GM12878 (cell line): Measurements from ENCODE around the gene PLEKHG1. TPM values are rescaled to one million over a fixed set of nuclear protein-coding genes. Genes with fewer than 3 reads are reported as not detected.

Source experiments
- ATAC-seq: fragments of 200-7000 bp; cut with Tn5 transposase; 3 replicates; pipeline ENCODE4 v1.9.1; 2020; ENCODE audit warnings: mild to moderate bottlenecking, moderate library complexity
- BruUV-seq: library from RNA; stranded (reverse); fragments of 400-500 nt; replicated peaks from 2 replicates; lab custom pipeline; 2021; lab: Mats Ljungman, UMichigan
- CTCF ChIA-PET: fragments of 300-600 bp; sonication (Branson Sonifier 250); formaldehyde crosslinking; extraction: SDS; loops from one replicate; lab custom pipeline; 2021; ENCODE audit warnings: inconsistent platforms; lab: Yijun Ruan, JAX
- POLR2A ChIA-PET: fragments of 350-600 bp; formaldehyde crosslinking; extraction: SDS; loops from one replicate; lab custom pipeline; 2021; ENCODE audit warnings: inconsistent platforms; lab: Charles Lee
- RAD21 ChIA-PET: fragments of 300-600 bp; sonication (Branson Sonifier 250); formaldehyde crosslinking; loops from one replicate; lab custom pipeline; 2023; ENCODE audit warnings: antibody characterized with exemption; ENCODE audit not compliant: unreplicated experiment; lab: Charles Lee
- SMC1A ChIA-PET: fragments of 300-600 bp; sonication (Branson Sonifier 250); formaldehyde crosslinking; loops from one replicate; lab custom pipeline; 2023; ENCODE audit not compliant: unreplicated experiment, uncharacterized antibody; lab: Charles Lee
- DNase-seq: peaks from one replicate; pipeline ENCODE4 v3.0.0-alpha.2; 2011; ENCODE audit warnings: low read depth, low spot score
- FAIRE-seq: peaks from 3 replicates; lab custom pipeline; 2011; peaks lifted over from hg19 to GRCh38; lab: Jason Lieb, UNC
- H2AFZ ChIP-seq: 2 replicates; pipeline ENCODE4 v1.6.0; 2011; ENCODE audit warnings: low read depth, low read length, control low read depth; ENCODE audit not compliant: control insufficient read depth
- H3K27ac ChIP-seq: 2 replicates; pipeline ENCODE4 v1.5.1; 2011; ENCODE audit warnings: control low read depth; ENCODE audit not compliant: control insufficient read depth, insufficient read depth
- H3K27me3 ChIP-seq, 2 experiments: replicated peaks in 1 of 2; 2 replicates each; pipeline versions ENCODE4 v1.6.0 to v1.6.1; 2011; ENCODE audit warnings: low read length in 1 of 2; ENCODE audit not compliant: control insufficient read depth in 2 of 2, insufficient read depth in 2 of 2
- H3K36me3 ChIP-seq, 2 experiments: 2 replicates each; pipeline ENCODE4 v1.5.1; 2011; ENCODE audit warnings: low read length in 1 of 2; ENCODE audit not compliant: control insufficient read depth in 2 of 2, insufficient read depth in 2 of 2
- H3K4me1 ChIP-seq: 2 replicates; pipeline ENCODE4 v1.6.1; 2011; ENCODE audit warnings: mild to moderate bottlenecking, low read length, moderate library complexity, mixed read lengths; ENCODE audit not compliant: control insufficient read depth, insufficient read depth
- H3K4me2 ChIP-seq: 2 replicates; pipeline ENCODE4 v1.6.0; 2011; ENCODE audit warnings: control low read depth; ENCODE audit not compliant: control insufficient read depth, insufficient read depth
- H3K4me3 ChIP-seq: fragments of 200-600 bp; sonication (generic); 2 replicates; pipeline ENCODE4 v1.5.1; 2016
- H3K79me2 ChIP-seq: 2 replicates; pipeline ENCODE4 v1.6.0; 2011; ENCODE audit warnings: low read length; ENCODE audit not compliant: control insufficient read depth, insufficient read depth
- H3K9ac ChIP-seq: 2 replicates; pipeline ENCODE4 v1.8.0; 2011; ENCODE audit warnings: low read length, control low read depth, mixed read lengths; ENCODE audit not compliant: control insufficient read depth, insufficient read depth
- H3K9me3 ChIP-seq: replicated peaks from 3 replicates; pipeline ENCODE4 v1.5.1; 2011; ENCODE audit warnings: mild to moderate bottlenecking, low read length; ENCODE audit not compliant: control insufficient read depth, insufficient read depth
- H4K20me1 ChIP-seq: 2 replicates; pipeline ENCODE4 v1.6.0; 2011; ENCODE audit not compliant: control insufficient read depth, insufficient read depth
- CHD2 ChIP-seq: IDR thresholded peaks from 2 replicates; pipeline ENCODE4 v1.6.1; 2011; ENCODE audit warnings: low read depth, low read length, improper control_type of control experiment, borderline replicate concordance
- EED ChIP-seq: sonication (generic); IDR thresholded peaks from 2 replicates; pipeline ENCODE4 v1.6.1; 2016; ENCODE audit warnings: antibody characterized with exemption, low read depth
- JUNB ChIP-seq: IDR thresholded peaks from 2 replicates; pipeline ENCODE4 v1.6.1; 2016; ENCODE audit warnings: antibody characterized with exemption, mild to moderate bottlenecking
- RB1 ChIP-seq: fragments of 450-650 bp; formaldehyde crosslinking; IDR thresholded peaks from 2 replicates; pipeline ENCODE4 v1.6.1; 2017; ENCODE audit warnings: mild to moderate bottlenecking, borderline replicate concordance
- RBBP5 ChIP-seq: fragments of 200-600 bp; sonication (generic); conservative IDR thresholded peaks from 2 replicates; pipeline ENCODE4 v1.6.1; 2016
- SMC3 ChIP-seq: IDR thresholded peaks from 2 replicates; pipeline ENCODE4 v1.6.1; 2011; ENCODE audit warnings: low read length, improper control_type of control experiment, borderline replicate concordance
- ZBTB40 ChIP-seq: fragments of 450-650 bp; IDR thresholded peaks from 2 replicates; pipeline ENCODE4 v1.6.1; 2016; ENCODE audit warnings: mild to moderate bottlenecking, moderate library complexity, borderline replicate concordance
- ZNF687 ChIP-seq: fragments of 450-650 bp; IDR thresholded peaks from 2 replicates; pipeline ENCODE4 v1.6.1; 2017; ENCODE audit warnings: mild to moderate bottlenecking, moderate library complexity
- WGBS: methylation state at CpG from one replicate; pipeline ENCODE4 v1.1.6; 2016; ENCODE audit warnings: low lambda C conversion rate; ENCODE audit not compliant: insufficient replicate concordance, insufficient coverage; ENCODE audit errors: missing lambda C conversion rate; 5-methylcytosine and 5-hydroxymethylcytosine counted together
- in situ Hi-C: fragments of 300-500 bp; cut with MboI; formaldehyde crosslinking; loops from 9 replicates; pipeline ENCODE4 v1.14.3; 2018; ENCODE audit warnings: mixed read lengths
- intact Hi-C: fragments of 100-400 bp; cut with micrococcal nuclease; formaldehyde crosslinking; loops from one replicate; pipeline ENCODE4 v1.14.2; 2022; ENCODE audit not compliant: unreplicated experiment
- polyA plus RNA-seq, 11 experiments: library from polyadenylated mRNA; depleted of rRNA in 4 of 11; unstranded in 6 of 11; stranded (reverse) in 5 of 11; fragments of >200 nt; fragmentation: Nextera tagmentation in 4 of 11; fragmentation: Illumina TruSeq in 1 of 11; extraction: Ambion mirVana in 4 of 11; extraction: Trizol in 1 of 11; gene quantifications; 1 replicate in 1 of 11; 2 replicates in 10 of 11; pipeline versions ENCODE4 v1.2.1 to v1.2.3, GENCODE V29; 2011 to 2016; ENCODE audit warnings: inconsistent platforms in 2 of 11, missing spikeins in 2 of 11, low read depth in 1 of 11
- total RNA-seq, 4 experiments: library from RNA; depleted of rRNA in 3 of 4; stranded (reverse); fragments of >200 nt in 3 of 4; fragmentation: Illumina TruSeq in 1 of 4; extraction: Trizol in 1 of 4; gene quantifications; 2 replicates each; pipeline versions ENCODE4 v1.2.1 to v1.2.3, GENCODE V29; 2013 to 2021
- TF ChIP-seq, protein P1 (sequence below): fragments of 450-650 bp; formaldehyde crosslinking; IDR thresholded peaks from 2 replicates; pipeline ENCODE4 v1.4.0; 2020; ENCODE audit warnings: mild to moderate bottlenecking, moderate library complexity

PLEKHG1 gene
- total and polyA plus RNA-seq, 10 of the 15 experiments (the other 5 are each of a cell fraction or from before 2014, with no cell fraction given) = 0.77 to 17.2 (median 4.9) TPM

GRCh38 chr6:150610584-150610983 lies 10.9 kb downstream of the PLEKHG1 start (continued):
- TF ChIP-seq, protein P1, sequence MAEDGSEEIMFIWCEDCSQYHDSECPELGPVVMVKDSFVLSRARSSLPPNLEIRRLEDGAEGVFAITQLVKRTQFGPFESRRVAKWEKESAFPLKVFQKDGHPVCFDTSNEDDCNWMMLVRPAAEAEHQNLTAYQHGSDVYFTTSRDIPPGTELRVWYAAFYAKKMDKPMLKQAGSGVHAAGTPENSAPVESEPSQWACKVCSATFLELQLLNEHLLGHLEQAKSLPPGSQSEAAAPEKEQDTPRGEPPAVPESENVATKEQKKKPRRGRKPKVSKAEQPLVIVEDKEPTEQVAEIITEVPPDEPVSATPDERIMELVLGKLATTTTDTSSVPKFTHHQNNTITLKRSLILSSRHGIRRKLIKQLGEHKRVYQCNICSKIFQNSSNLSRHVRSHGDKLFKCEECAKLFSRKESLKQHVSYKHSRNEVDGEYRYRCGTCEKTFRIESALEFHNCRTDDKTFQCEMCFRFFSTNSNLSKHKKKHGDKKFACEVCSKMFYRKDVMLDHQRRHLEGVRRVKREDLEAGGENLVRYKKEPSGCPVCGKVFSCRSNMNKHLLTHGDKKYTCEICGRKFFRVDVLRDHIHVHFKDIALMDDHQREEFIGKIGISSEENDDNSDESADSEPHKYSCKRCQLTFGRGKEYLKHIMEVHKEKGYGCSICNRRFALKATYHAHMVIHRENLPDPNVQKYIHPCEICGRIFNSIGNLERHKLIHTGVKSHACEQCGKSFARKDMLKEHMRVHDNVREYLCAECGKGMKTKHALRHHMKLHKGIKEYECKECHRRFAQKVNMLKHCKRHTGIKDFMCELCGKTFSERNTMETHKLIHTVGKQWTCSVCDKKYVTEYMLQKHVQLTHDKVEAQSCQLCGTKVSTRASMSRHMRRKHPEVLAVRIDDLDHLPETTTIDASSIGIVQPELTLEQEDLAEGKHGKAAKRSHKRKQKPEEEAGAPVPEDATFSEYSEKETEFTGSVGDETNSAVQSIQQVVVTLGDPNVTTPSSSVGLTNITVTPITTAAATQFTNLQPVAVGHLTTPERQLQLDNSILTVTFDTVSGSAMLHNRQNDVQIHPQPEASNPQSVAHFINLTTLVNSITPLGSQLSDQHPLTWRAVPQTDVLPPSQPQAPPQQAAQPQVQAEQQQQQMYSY (CRISPR knock-in tag) = no peak
- TF ChIP-seq, all 136 proteins: peak for 0

DNA sequence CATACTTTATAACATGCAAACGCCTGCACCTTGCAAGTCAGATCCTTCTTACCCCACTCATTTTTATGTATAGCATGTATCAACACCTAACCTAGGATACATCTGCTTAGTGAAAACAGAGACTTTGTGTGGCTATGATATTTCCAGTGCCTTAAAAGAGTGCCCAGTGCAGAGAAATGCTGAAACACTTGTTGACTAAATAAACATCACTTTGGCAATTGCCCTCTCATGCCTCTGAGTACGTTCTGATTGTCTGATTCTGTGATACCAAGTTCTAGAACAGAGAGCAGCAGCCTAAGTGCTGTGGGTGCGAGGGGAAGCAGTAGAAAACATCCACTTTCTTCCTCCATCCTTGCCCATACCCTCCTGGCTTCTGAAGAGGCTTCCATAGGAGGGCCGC lies 13.6 kb downstream of the PLEKHG1 start:
- H3K4me1 ChIP-seq = no peaks in the 10 kb centered on the region
- ATAC-seq = no peak
- RAD21 ChIA-PET = no interaction called here
- TF ChIP-seq ZBTB40 = no peak
- TF ChIP-seq SMC3 = no peak
- TF ChIP-seq ZNF687 = no peak
- no peak for TF ChIP-seq EED
- no peak for TF ChIP-seq JUNB
- no peak for TF ChIP-seq RBBP5
- TF ChIP-seq RB1 = no peak
- TF ChIP-seq CHD2 = no peak

More for the DNA sequence above, 13.6 kb downstream of the PLEKHG1 start:
- H3K79me2 ChIP-seq = no peaks in the 10 kb centered on the region
- H3K27ac ChIP-seq = no peak overlapping the region
- H4K20me1 ChIP-seq = no peaks in the 10 kb centered on the region
- H2AFZ ChIP-seq = no peak overlapping the region
- no peak overlapping the region for H3K4me2 ChIP-seq
- BruUV-seq = no TSS peak
- FAIRE-seq = no peak
- DNase-seq = no peak
- H3K9ac ChIP-seq = no peak overlapping the region
- WGBS = 31% methylated on average over 4 of the region's 4 CpGs
- POLR2A ChIA-PET = no interaction called here
- SMC1A ChIA-PET = no interaction called here
- H3K36me3 ChIP-seq = no peaks in the 10 kb centered on the region
- intact Hi-C loops = no loop called here
- CTCF ChIA-PET = no interaction called here
- no peaks in the 10 kb centered on the region; a peak in 1 of 4 replicates for H3K27me3 ChIP-seq
- no peaks in the 10 kb centered on the region for H3K9me3 ChIP-seq
- in situ Hi-C loops = no loop called here
- no peak overlapping the region for H3K4me3 ChIP-seq
